ENCODE data around the gene SEC14L5. TPM values are rescaled to one million over a fixed set of nuclear protein-coding genes. Genes with fewer than 3 reads are reported as not detected.

SEC14L5 gene
- total RNA-seq, 1 donor from 2014 or later, result 0.35 TPM

GRCh38 chr16:5062790-5063765, 104.9 kb downstream of the SEC14L5 start:
- no peak for DNase-seq (ENCODE audit: low spot score)

- no peak for DNase-seq (ENCODE audit: low spot score)
Measured at GRCh38 chr16:5064915-5065314, 106.8 kb downstream of the SEC14L5 start.

GRCh38 chr16:5065326-5065725, 107.2 kb downstream of the SEC14L5 start:
- DNase-seq (ENCODE audit: low spot score), result no peak

GRCh38 chr16:5065813-5066212, 107.7 kb downstream of the SEC14L5 start, which contains the start of gene C16orf89:
Gene C16orf89 (minus strand): TSS chr16:5065956. CDS start chr16:5065908, 48 bp downstream.
- no peak for DNase-seq (ENCODE audit: low spot score)

GRCh38 chr16:5066511-5066910, 108.4 kb downstream of the SEC14L5 start:
- no peak for DNase-seq (ENCODE audit: low spot score)

Other genes with a start within 250 kb of the SEC14L5 start
- 16.4 TPM for gene ANKS3, start 224.1 kb upstream of the SEC14L5 start, total RNA-seq
- gene DNAAF8, start 223.8 kb upstream of the SEC14L5 start, total RNA-seq, result 1.3 TPM
- 12.4 TPM for gene ZNF500, start 191.2 kb upstream of the SEC14L5 start, total RNA-seq
- gene SEPTIN12, start 170.0 kb upstream of the SEC14L5 start, total RNA-seq, result not detected
- not detected for gene SMIM22, start 163.0 kb upstream of the SEC14L5 start, total RNA-seq
- 9.0 TPM for gene ROGDI, start 155.7 kb upstream of the SEC14L5 start, total RNA-seq
- 86.6 TPM for gene GLYR1, start 111.0 kb upstream of the SEC14L5 start, total RNA-seq
- 54.3 TPM for gene UBN1, start 110.8 kb upstream of the SEC14L5 start, total RNA-seq
- gene PPL, start 21.2 kb upstream of the SEC14L5 start, total RNA-seq, result 10.9 TPM
- gene NAGPA, start 75.6 kb downstream of the SEC14L5 start, total RNA-seq, result 12.1 TPM
- 14.1 TPM for gene C16orf89, start 107.6 kb downstream of the SEC14L5 start, total RNA-seq
- gene ALG1, start 113.5 kb downstream of the SEC14L5 start, total RNA-seq, result 20.4 TPM
- 12.7 TPM for gene EEF2KMT, start 139.5 kb downstream of the SEC14L5 start, total RNA-seq

All from mesenteric fat pad (tissue), 1 donor.